ENCODE results near the gene HECW1.

- TF ChIP-seq CTCF (IDR thresholded peaks at IDR 0.05) (no peak), TCF7L2 (IDR thresholded peaks at IDR 0.05; ENCODE audit: low read depth, low read length) (no peak), POLR2AphosphoS5 (IDR thresholded peaks at IDR 0.05; ENCODE audit: low read depth, low read length) (no peak), REST (IDR thresholded peaks at IDR 0.05; ENCODE audit: insufficient read depth in 1 of 2, low read depth in 2 of 2, low read length in 1 of 2) (no peak)
Observed at GRCh38 chr7:43398831-43399230, 286.4 kb downstream of the HECW1 start.
